ENCODE results near the gene STARD13.

GRCh38 chr13:33277037-33277740 lies 8.4 kb downstream of the STARD13 start:
- no peak for TF ChIP-seq CTCF (IDR thresholded peaks at IDR 0.05)
- no peak for TF ChIP-seq EZH2phosphoT487 (IDR thresholded peaks at IDR 0.05)
